HFF-Myc (cell line): ENCODE data around the gene TGM3.

Experiments used
- DNase-seq: peaks from one replicate; pipeline ENCODE4 v3.0.0-alpha.2; 2011; ENCODE audit warnings: low read depth; ENCODE audit errors: extremely low read depth
- H3K4me3 ChIP-seq: replicated peaks from 2 replicates; pipeline ENCODE4 v1.5.1; 2011; ENCODE audit warnings: low read depth, mild to moderate bottlenecking, control low read depth, low read length
- TF ChIP-seq, protein P1 (sequence below): IDR thresholded peaks from 2 replicates; pipeline ENCODE4 v1.5.1; 2012; ENCODE audit warnings: mild to moderate bottlenecking, low read depth, low read length, control low read depth; ENCODE audit errors: missing control alignments

The TGM3 gene

DNA sequence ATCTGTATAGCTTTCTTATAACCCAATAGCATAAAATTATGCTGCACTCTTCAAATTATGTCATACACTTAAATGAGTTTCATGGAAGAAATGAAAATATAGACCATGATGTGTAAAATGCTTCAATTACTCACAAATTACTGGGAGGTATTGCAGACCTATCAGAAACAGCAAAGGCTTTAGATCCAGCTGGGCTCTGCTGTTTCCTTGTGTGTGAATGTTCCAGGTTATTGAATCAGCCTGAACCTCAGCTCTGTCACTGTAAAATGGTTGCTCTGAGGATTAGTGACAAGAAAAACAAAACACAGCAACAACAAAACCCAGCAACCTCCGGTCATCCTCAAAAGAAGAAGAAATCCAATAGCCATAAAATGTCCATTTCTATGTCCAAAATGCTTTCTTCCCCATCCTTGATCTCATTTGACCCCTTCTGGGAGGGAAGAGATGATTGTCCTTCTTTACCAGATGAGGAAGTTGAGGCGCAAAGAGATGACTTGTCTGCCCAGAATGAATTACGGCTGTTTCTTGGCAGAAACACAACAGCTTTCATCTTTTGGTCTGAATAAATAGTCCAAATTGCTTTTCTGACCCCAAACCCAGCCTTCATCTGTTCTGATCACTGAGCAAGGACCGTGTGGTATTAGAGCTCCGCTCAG, 42.7 kb downstream of the TGM3 start:
- DNase-seq = no peak

DNA sequence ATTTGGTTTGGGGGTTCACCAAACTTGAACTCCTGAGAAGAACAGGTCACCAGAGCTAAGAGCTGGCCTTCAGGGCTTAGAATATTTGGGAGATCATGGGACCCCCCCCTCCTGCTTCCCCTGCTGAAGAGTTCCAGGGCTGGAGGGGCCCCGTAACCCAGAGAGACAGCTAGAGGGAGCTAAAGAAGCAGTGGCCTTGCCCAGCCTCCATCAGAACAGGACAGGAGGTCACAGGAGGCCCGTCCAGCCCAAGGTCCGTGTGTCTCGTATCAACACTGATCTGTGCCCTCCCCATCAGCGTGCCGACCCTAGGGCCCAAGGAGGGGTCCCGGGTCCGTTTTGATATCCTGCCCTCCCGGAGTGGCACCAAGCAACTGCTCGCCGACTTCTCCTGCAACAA, 44.3 kb downstream of the TGM3 start:
- no peak for DNase-seq
- TF ChIP-seq, protein P1, sequence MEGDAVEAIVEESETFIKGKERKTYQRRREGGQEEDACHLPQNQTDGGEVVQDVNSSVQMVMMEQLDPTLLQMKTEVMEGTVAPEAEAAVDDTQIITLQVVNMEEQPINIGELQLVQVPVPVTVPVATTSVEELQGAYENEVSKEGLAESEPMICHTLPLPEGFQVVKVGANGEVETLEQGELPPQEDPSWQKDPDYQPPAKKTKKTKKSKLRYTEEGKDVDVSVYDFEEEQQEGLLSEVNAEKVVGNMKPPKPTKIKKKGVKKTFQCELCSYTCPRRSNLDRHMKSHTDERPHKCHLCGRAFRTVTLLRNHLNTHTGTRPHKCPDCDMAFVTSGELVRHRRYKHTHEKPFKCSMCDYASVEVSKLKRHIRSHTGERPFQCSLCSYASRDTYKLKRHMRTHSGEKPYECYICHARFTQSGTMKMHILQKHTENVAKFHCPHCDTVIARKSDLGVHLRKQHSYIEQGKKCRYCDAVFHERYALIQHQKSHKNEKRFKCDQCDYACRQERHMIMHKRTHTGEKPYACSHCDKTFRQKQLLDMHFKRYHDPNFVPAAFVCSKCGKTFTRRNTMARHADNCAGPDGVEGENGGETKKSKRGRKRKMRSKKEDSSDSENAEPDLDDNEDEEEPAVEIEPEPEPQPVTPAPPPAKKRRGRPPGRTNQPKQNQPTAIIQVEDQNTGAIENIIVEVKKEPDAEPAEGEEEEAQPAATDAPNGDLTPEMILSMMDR = no peak

More for the DNA sequence above, 42.7 kb downstream of the TGM3 start:
- H3K4me3 ChIP-seq = no peak overlapping the region
- TF ChIP-seq, protein P1 = no peak

DNA sequence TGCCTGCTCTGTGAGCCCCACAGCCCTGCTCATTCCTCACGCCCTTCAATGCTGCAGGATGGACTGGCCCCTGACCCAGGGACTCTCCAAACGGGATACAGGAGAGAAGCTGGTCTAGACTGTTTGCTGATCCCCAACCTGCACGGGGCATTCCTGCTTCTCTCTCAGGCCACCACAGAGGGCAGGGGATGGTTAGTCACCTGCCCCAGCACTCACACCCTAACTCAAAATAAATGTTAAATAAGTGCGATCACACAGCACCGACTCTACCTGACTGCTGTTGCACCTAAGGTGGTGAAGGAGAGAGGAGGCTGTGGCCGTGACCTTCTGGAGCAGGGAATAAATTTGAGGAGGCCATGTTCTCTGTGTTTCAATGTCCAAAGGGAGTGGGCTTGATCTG, 45.0 kb downstream of the TGM3 start:
- no peak for DNase-seq
- no peak overlapping the region for H3K4me3 ChIP-seq
- TF ChIP-seq, protein P1 = no peak

More for the DNA sequence above, 44.3 kb downstream of the TGM3 start:
- no peak overlapping the region for H3K4me3 ChIP-seq

DNA sequence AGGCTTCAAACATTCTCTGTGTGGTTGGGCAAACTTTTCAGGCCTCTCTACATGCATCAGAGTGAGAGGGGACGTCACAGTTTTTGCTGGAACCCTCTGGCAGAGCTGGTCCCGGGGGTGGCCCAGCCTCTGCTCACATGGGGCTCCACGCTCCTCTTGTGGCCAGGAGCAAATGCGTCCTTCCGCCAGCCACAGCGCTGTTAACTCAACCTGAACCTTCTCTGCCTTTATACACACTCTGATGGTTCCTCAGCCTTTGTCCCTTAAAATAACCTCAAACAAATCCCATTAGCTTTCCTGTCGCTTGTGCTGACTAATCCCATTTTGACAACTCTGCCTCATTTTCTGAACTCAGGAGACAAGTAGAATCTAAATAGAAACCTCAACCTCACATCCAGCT, 45.5 kb downstream of the TGM3 start:
- DNase-seq = no peak
- TF ChIP-seq, protein P1 = no peak
- H3K4me3 ChIP-seq = no peak overlapping the region

DNA sequence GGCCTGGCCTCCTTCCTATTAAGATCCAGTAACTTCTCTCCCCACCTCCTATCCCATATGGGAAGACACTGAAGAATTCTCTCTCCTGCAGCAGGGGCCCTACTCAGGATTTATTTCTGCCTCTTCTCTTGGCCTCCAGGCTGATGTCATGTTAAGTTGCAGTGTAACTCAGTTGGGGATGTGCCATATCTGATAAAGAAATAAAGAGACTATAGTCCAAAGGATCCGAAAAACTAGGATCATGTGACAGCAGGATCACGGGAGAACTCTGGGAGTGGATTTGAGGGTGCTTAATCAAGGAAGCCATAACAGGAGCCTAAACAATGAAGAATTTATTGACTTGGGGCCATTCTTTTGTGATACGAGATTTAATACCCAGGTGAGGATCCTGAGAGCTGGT, 46.4 kb downstream of the TGM3 start:
- TF ChIP-seq, protein P1 = no peak
- no peak overlapping the region for H3K4me3 ChIP-seq
- no peak for DNase-seq

DNA sequence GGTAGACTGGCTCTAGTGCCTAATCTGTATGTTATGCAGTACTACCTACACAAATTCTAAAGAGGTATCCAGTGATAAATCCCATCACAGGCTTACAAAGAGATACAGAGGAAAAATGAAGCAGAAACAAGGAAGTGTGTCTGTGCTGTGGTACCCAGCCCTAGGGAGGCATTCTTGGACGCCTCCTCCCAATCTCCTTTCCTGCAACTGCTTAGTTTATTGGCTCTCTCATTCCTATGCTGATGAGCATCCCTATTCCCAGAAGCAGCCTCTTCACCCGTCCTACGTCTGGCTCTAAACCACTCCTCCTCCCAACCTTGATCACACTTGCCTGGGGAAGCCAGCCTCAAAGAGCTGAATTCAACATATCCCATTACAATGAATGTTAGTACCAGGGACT, 50.4 kb downstream of the TGM3 start:
- TF ChIP-seq, protein P1 = no peak

DNA sequence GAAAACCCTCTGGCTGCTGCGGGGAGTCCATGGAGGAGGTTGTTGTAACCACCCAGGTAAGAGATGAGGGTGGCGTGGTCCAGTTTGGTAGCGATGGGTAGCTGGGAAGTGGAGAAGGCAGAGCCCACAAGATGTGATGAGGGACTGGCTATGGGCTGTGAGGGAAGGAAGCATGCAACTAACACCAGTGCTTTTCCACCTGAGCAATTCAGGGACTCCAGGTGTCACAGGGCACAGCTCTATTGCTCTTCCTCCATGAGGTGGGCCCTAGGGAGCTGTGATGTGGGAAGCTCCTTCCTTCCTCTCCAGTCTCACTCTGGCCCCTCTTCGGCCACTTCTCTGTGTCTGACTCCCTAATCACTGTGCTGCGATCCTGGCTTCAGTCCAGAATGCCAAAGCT, 52.5 kb downstream of the TGM3 start:
- no peak for DNase-seq
- TF ChIP-seq, protein P1 = no peak
- H3K4me3 ChIP-seq = no peak overlapping the region

More for the DNA sequence above, 50.4 kb downstream of the TGM3 start:
- no peak overlapping the region for H3K4me3 ChIP-seq
- no peak for DNase-seq
